ENCODE measurements around the gene HTR6. TPM values are rescaled to one million over a fixed set of nuclear protein-coding genes. Genes with fewer than 3 reads are reported as not detected.

Gene HTR6
- total RNA-seq, 1 donor from 2014 or later, result not detected

- no peak overlapping the region for H3K4me3 ChIP-seq (ENCODE audit: low read depth, low read length)
- H3K36me3 ChIP-seq (ENCODE audit: control insufficient read depth, insufficient read depth, low read length), result no peaks in the 10 kb centered on the region
- TF ChIP-seq CTCF (IDR thresholded peaks at IDR 0.05; ENCODE audit: insufficient read depth, low read length, poor library complexity, severe bottlenecking), result no peak
- no peak for DNase-seq (ENCODE audit: low read depth)
- H3K27me3 ChIP-seq (ENCODE audit: control insufficient read depth, insufficient read depth, low read length), result no peaks in the 10 kb centered on the region
Observed at GRCh38 chr1:19619697-19620384, 44.8 kb upstream of the HTR6 start.

- no peaks in the 10 kb centered on the region for H3K27me3 ChIP-seq (ENCODE audit: control insufficient read depth, insufficient read depth, low read length)
- no peak for DNase-seq (ENCODE audit: low read depth)
- TF ChIP-seq CTCF (IDR thresholded peaks at IDR 0.05; ENCODE audit: insufficient read depth, low read length, poor library complexity, severe bottlenecking), result no peak
Observed at GRCh38 chr1:19620786-19621185, 43.9 kb upstream of the HTR6 start.

GRCh38 chr1:19621274-19621950 lies 43.3 kb upstream of the HTR6 start:
- Histone ChIP-seq H3K27me3 (ENCODE audit: control insufficient read depth, insufficient read depth, low read length) (no peaks in the 10 kb centered on the region), H3K4me3 (ENCODE audit: low read depth, low read length) (no peak overlapping the region), H3K36me3 (ENCODE audit: control insufficient read depth, insufficient read depth, low read length) (peaks cover 2% of the 10 kb centered on the region)
- TF ChIP-seq CTCF (IDR thresholded peaks at IDR 0.05; ENCODE audit: insufficient read depth, low read length, poor library complexity, severe bottlenecking), result no peak
- DNase-seq (ENCODE audit: low read depth), result no peak

More at GRCh38 chr1:19620786-19621185, 43.9 kb upstream of the HTR6 start:
- Histone ChIP-seq H3K36me3 (ENCODE audit: control insufficient read depth, insufficient read depth, low read length) (no peaks in the 10 kb centered on the region), H3K4me3 (ENCODE audit: low read depth, low read length) (no peak overlapping the region)

- no peak overlapping the region for H3K4me3 ChIP-seq (ENCODE audit: low read depth, low read length)
- DNase-seq (ENCODE audit: low read depth), result peak; percentile 47
- no peaks in the 10 kb centered on the region for H3K27me3 ChIP-seq (ENCODE audit: control insufficient read depth, insufficient read depth, low read length)
- H3K36me3 ChIP-seq (ENCODE audit: control insufficient read depth, insufficient read depth, low read length), result peaks cover 2% of the 10 kb centered on the region
- TF ChIP-seq CTCF (IDR thresholded peaks at IDR 0.05; ENCODE audit: insufficient read depth, low read length, poor library complexity, severe bottlenecking), result no peak
Observed at GRCh38 chr1:19622204-19622603, 42.5 kb upstream of the HTR6 start.

- DNase-seq (ENCODE audit: low read depth), result no peak
- Histone ChIP-seq H3K27me3 (ENCODE audit: control insufficient read depth, insufficient read depth, low read length) (no peaks in the 10 kb centered on the region), H3K36me3 (ENCODE audit: control insufficient read depth, insufficient read depth, low read length) (peaks cover 2% of the 10 kb centered on the region), H3K4me3 (ENCODE audit: low read depth, low read length) (no peak overlapping the region)
- no peak for TF ChIP-seq CTCF (IDR thresholded peaks at IDR 0.05; ENCODE audit: insufficient read depth, low read length, poor library complexity, severe bottlenecking)
Observed at GRCh38 chr1:19623523-19623922, 41.2 kb upstream of the HTR6 start.

Measured in kidney epithelial cell (primary cell).